HepG2 (cell line): ENCODE results near the gene ACSF3. TPM values are rescaled to one million over a fixed set of nuclear protein-coding genes. Genes with fewer than 3 reads are reported as not detected.

Source experiments
- ATF2 ChIP-seq: sonication (generic); formaldehyde crosslinking; IDR thresholded peaks from 2 replicates; pipeline ENCODE4 v1.4.0; 2020; ENCODE audit warnings: missing genetic modification reagents
- DR1 ChIP-seq: sonication (generic); formaldehyde crosslinking; IDR thresholded peaks from 2 replicates; pipeline ENCODE4 v1.8.0; 2021; ENCODE audit warnings: mild to moderate bottlenecking, missing genetic modification reagents, inconsistent platforms
- HNRNPK ChIP-seq: fragments of 200-400 bp; formaldehyde crosslinking; IDR thresholded peaks from 2 replicates; pipeline ENCODE4 v1.6.1; 2018; ENCODE audit warnings: low read length, low read depth, moderate library complexity, mild to moderate bottlenecking; ENCODE audit not compliant: poor library complexity, severe bottlenecking
- IKZF1 ChIP-seq: fragments of 450-650 bp; IDR thresholded peaks from 2 replicates; pipeline ENCODE4 v1.7.1; 2016
- KDM1A ChIP-seq: IDR thresholded peaks from 2 replicates; pipeline ENCODE4 v1.6.1; 2016; ENCODE audit warnings: missing compliant biosample characterization
- KDM3A ChIP-seq: IDR thresholded peaks from 2 replicates; pipeline ENCODE4 v1.6.1; 2018; ENCODE audit warnings: low read depth, missing compliant biosample characterization
- MEF2D ChIP-seq: sonication (generic); formaldehyde crosslinking; IDR thresholded peaks from 2 replicates; pipeline ENCODE4 v1.5.1; 2020; ENCODE audit warnings: mild to moderate bottlenecking, missing genetic modification reagents
- NFRKB ChIP-seq: fragments of 450-650 bp; IDR thresholded peaks from 2 replicates; pipeline ENCODE4 v1.6.1; 2017
- NR1H2 ChIP-seq: sonication (generic); formaldehyde crosslinking; IDR thresholded peaks from 2 replicates; pipeline ENCODE4 v1.8.1; 2022; ENCODE audit warnings: low read depth, missing genetic modification reagents, borderline replicate concordance
- PHF20 ChIP-seq: sonication (generic); formaldehyde crosslinking; IDR thresholded peaks from 2 replicates; pipeline ENCODE4 v1.5.0; 2020; ENCODE audit warnings: mild to moderate bottlenecking, missing genetic modification reagents
- PITX1 ChIP-seq: sonication (generic); formaldehyde crosslinking; IDR thresholded peaks from 2 replicates; pipeline ENCODE4 v1.5.1; 2020; ENCODE audit warnings: mild to moderate bottlenecking, missing genetic modification reagents
- PRPF4 ChIP-seq: fragments of 200-400 bp; formaldehyde crosslinking; IDR thresholded peaks from 2 replicates; pipeline ENCODE4 v1.6.1; 2016; ENCODE audit warnings: low read length, low read depth; ENCODE audit not compliant: poor library complexity, severe bottlenecking
- SMARCE1 ChIP-seq: fragments of 450-650 bp; IDR thresholded peaks from 2 replicates; pipeline ENCODE4 v1.6.1; 2017; ENCODE audit warnings: borderline replicate concordance
- TBX3 ChIP-seq: fragments of 450-650 bp; IDR thresholded peaks from 2 replicates; pipeline ENCODE4 v1.6.1; 2017; ENCODE audit warnings: antibody characterized with exemption, mild to moderate bottlenecking, inconsistent platforms, borderline replicate concordance
- ZBTB38 ChIP-seq: sonication (generic); formaldehyde crosslinking; IDR thresholded peaks from 2 replicates; pipeline ENCODE4 v1.5.1; 2020; ENCODE audit warnings: mild to moderate bottlenecking, missing genetic modification reagents
- ZBTB8A ChIP-seq: sonication (generic); formaldehyde crosslinking; IDR thresholded peaks from 2 replicates; pipeline ENCODE4 v1.4.0; 2020; ENCODE audit warnings: mild to moderate bottlenecking, low read depth, missing genetic modification reagents, borderline replicate concordance
- ZFP37 ChIP-seq: sonication (generic); formaldehyde crosslinking; IDR thresholded peaks from 2 replicates; pipeline ENCODE4 v1.4.0; 2020; ENCODE audit warnings: missing genetic modification reagents, borderline replicate concordance
- ZNF224 ChIP-seq: sonication (generic); formaldehyde crosslinking; IDR thresholded peaks from 2 replicates; pipeline ENCODE4 v1.5.0; 2020; ENCODE audit warnings: mild to moderate bottlenecking, missing genetic modification reagents
- ZNF282 ChIP-seq: fragments of 450-650 bp; IDR thresholded peaks from 2 replicates; pipeline ENCODE4 v1.6.1; 2018; ENCODE audit not compliant: partially characterized antibody
- ZNF549 ChIP-seq: sonication (generic); formaldehyde crosslinking; IDR thresholded peaks from 2 replicates; pipeline ENCODE4 v1.5.0; 2020; ENCODE audit warnings: missing genetic modification reagents
- ZNF576 ChIP-seq: sonication (generic); formaldehyde crosslinking; IDR thresholded peaks from 2 replicates; pipeline ENCODE4 v1.4.0; 2020; ENCODE audit warnings: mild to moderate bottlenecking, missing genetic modification reagents
- ZNF646 ChIP-seq: sonication (generic); formaldehyde crosslinking; IDR thresholded peaks from 2 replicates; pipeline ENCODE4 v1.9.0; 2021; ENCODE audit warnings: mild to moderate bottlenecking, missing genetic modification reagents
- ZNF746 ChIP-seq: sonication (generic); formaldehyde crosslinking; IDR thresholded peaks from 2 replicates; pipeline ENCODE4 v1.8.0; 2022; ENCODE audit warnings: mild to moderate bottlenecking, missing genetic modification reagents
- ZNF776 ChIP-seq: sonication (generic); formaldehyde crosslinking; IDR thresholded peaks from 2 replicates; pipeline ENCODE4 v1.4.0; 2020; ENCODE audit warnings: mild to moderate bottlenecking, missing genetic modification reagents
- polyA plus RNA-seq, 8 experiments: library from polyadenylated mRNA; depleted of rRNA in 3 of 8; stranded (reverse) in 7 of 8; unstranded in 1 of 8; fragments of >200 nt; fragmentation: Illumina TruSeq in 4 of 8; extraction: Trizol in 4 of 8; gene quantifications; 2 replicates each; pipeline versions ENCODE4 v1.2.1 to v1.2.3, GENCODE V29; 2011 to 2016; ENCODE audit warnings: low read depth in 4 of 8, missing spikeins in 1 of 8, mixed read lengths in 1 of 8; ENCODE audit not compliant: insufficient read depth in 1 of 8
- total RNA-seq, 5 experiments: library from RNA; depleted of rRNA; stranded (reverse); fragments of >200 nt; fragmentation: Illumina TruSeq; extraction: Trizol; gene quantifications; 2 replicates each; pipeline ENCODE4 v1.2.3, GENCODE V29; 2016; ENCODE audit warnings: low read depth in 1 of 5

The ACSF3 gene
- total and polyA plus RNA-seq, 2 of the 13 experiments (the other 11 are each of a cell fraction or from before 2014, with no cell fraction given), result 14.9 to 30.6 TPM

- no peak for TF ChIP-seq ZNF646
- TF ChIP-seq HNRNPK, result no peak
- TF ChIP-seq KDM1A (CRISPR knock-in tag), result no peak
- peak; percentile 46; the same call in 1 of the 2 replicates for TF ChIP-seq ZNF576 (CRISPR knock-in tag)
- no peak for TF ChIP-seq ZNF549 (CRISPR knock-in tag)
- peak; percentile 77; the same call in 1 of the 2 replicates for TF ChIP-seq ZNF746 (CRISPR knock-in tag)
- TF ChIP-seq KDM3A (CRISPR knock-in tag), result peak; percentile 76; the same call in 1 of the 2 replicates
- TF ChIP-seq ZBTB38 (CRISPR knock-in tag), result peak; percentile 91
- peak; percentile 70; the same call in 1 of the 2 replicates for TF ChIP-seq ZNF776 (CRISPR knock-in tag)
- no peak for TF ChIP-seq IKZF1
- no peak for TF ChIP-seq PRPF4
- peak; percentile 49; the same call in 1 of the 2 replicates for TF ChIP-seq PHF20 (CRISPR knock-in tag)
- peak; percentile 63 for TF ChIP-seq PITX1 (CRISPR knock-in tag)
- TF ChIP-seq NFRKB, result no peak
- peak; percentile 87; the same call in 1 of the 2 replicates for TF ChIP-seq NR1H2 (CRISPR knock-in tag)
- TF ChIP-seq ZNF282, result no peak
- TF ChIP-seq ZNF224 (CRISPR knock-in tag), result no peak
- 0 out of 2 replicates have a peak, but pooled peaks have one; percentile 44 for TF ChIP-seq ZFP37 (CRISPR knock-in tag)
- TF ChIP-seq SMARCE1, result no peak
- TF ChIP-seq DR1 (CRISPR knock-in tag), result peak; percentile 36; the same call in 1 of the 2 replicates
- peak; percentile 85 for TF ChIP-seq TBX3
- no peak for TF ChIP-seq ZBTB8A (CRISPR knock-in tag)
- peak; percentile 85; the same call in 1 of the 2 replicates for TF ChIP-seq MEF2D (CRISPR knock-in tag)
- TF ChIP-seq ATF2, result 0 out of 2 replicates have a peak, but pooled peaks have one; percentile 52
Observed at GRCh38 chr16:89159066-89159849, 65.6 kb downstream of the ACSF3 start (continued).
